ENCODE measurements around the gene CHRNA4.

The CHRNA4 gene

GRCh38 chr20:63330084-63330760 lies 30.9 kb downstream of the CHRNA4 start:
- TF ChIP-seq REST (IDR thresholded peaks at IDR 0.05; ENCODE audit: insufficient read depth in 1 of 2, low read depth in 2 of 2, low read length in 2 of 2) (no peak), TAF1 (IDR thresholded peaks at IDR 0.05; ENCODE audit: borderline replicate concordance, insufficient read depth, low read length) (no peak), SIN3A (IDR thresholded peaks at IDR 0.05; ENCODE audit: borderline replicate concordance, insufficient read depth, low read length) (no peak)

- TF ChIP-seq FOXP2 (optimal IDR thresholded peaks at IDR 0.05; ENCODE audit: borderline replicate concordance, extremely low read depth, extremely low read length, insufficient read depth) (no peak), POLR2AphosphoS5 (IDR thresholded peaks at IDR 0.05; ENCODE audit: low read depth, low read length) (no peak), REST (IDR thresholded peaks at IDR 0.05; ENCODE audit: insufficient read depth in 1 of 2, low read depth in 2 of 2, low read length in 2 of 2) (no peak), SIN3A (IDR thresholded peaks at IDR 0.05; ENCODE audit: borderline replicate concordance, insufficient read depth, low read length) (no peak), TAF1 (IDR thresholded peaks at IDR 0.05; ENCODE audit: borderline replicate concordance, insufficient read depth, low read length) (no peak)
Measured at GRCh38 chr20:63329331-63330083, 31.6 kb downstream of the CHRNA4 start.

GRCh38 chr20:63328718-63329275 lies 32.4 kb downstream of the CHRNA4 start:
- TF ChIP-seq TAF1 (IDR thresholded peaks at IDR 0.05; ENCODE audit: borderline replicate concordance, insufficient read depth, low read length) (no peak), SIN3A (IDR thresholded peaks at IDR 0.05; ENCODE audit: borderline replicate concordance, insufficient read depth, low read length) (no peak), REST (IDR thresholded peaks at IDR 0.05; ENCODE audit: insufficient read depth in 1 of 2, low read depth in 2 of 2, low read length in 2 of 2) (no peak), POLR2AphosphoS5 (IDR thresholded peaks at IDR 0.05; ENCODE audit: low read depth, low read length) (no peak), FOXP2 (optimal IDR thresholded peaks at IDR 0.05; ENCODE audit: borderline replicate concordance, extremely low read depth, extremely low read length, insufficient read depth) (no peak)

GRCh38 chr20:63328026-63328700 lies 33.0 kb downstream of the CHRNA4 start:
- TF ChIP-seq POLR2AphosphoS5 (IDR thresholded peaks at IDR 0.05; ENCODE audit: low read depth, low read length) (no peak), FOXP2 (optimal IDR thresholded peaks at IDR 0.05; ENCODE audit: borderline replicate concordance, extremely low read depth, extremely low read length, insufficient read depth) (no peak), SIN3A (IDR thresholded peaks at IDR 0.05; ENCODE audit: borderline replicate concordance, insufficient read depth, low read length) (no peak), REST (IDR thresholded peaks at IDR 0.05; ENCODE audit: insufficient read depth in 1 of 2, low read depth in 2 of 2, low read length in 2 of 2) (no peak), TAF1 (IDR thresholded peaks at IDR 0.05; ENCODE audit: borderline replicate concordance, insufficient read depth, low read length) (no peak)

Data from PFSK-1 (cell line).